ENCODE results near the gene GSTP1. TPM values are rescaled to one million over a fixed set of nuclear protein-coding genes. Genes with fewer than 3 reads are reported as not detected.

Gene GSTP1
- polyA plus RNA-seq, 3 donors = 853 to 1,483 (median 1,250) TPM

DNA sequence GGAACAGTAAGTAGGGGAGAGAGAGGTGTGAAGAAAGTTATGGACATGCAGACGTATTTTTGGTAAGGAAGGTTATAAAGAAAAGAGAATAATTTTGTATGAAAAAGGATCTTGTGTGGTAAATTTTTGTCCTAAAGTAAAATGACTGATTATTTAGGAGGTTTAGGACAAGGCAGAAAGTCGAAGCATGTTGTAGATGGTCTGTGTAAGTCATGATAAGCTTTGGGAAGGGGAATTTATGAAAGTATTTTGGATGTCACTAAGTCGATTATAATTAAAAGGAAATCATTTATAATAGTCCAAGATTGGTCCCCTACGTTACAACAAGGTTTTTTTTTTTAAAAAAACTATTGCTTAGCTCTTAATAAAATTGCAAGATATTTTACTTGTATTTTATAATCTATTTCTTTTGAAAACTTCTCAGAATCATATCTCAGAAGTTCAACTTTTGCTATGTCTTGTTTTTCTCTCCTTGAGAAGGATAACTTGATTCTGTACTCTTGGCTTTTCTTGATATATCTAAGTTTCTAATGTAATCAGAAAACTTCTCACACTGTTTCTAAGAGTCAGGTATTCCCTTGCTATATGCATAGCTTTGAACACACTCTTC lies 49.4 kb upstream of the GSTP1 start:
- Histone ChIP-seq H4K20me1 (ENCODE audit: insufficient read depth, low read length) (no peaks in the 10 kb centered on the region), H3K4me1 (ENCODE audit: control insufficient read depth in 1 of 2, insufficient read depth in 2 of 2, low read length in 2 of 2) (peaks cover 9 to 10% of the 10 kb centered on the region in 2 donors), H3K4me3 (replicated peaks in 1 of 3; ENCODE audit: low read depth in 2 of 3, low read length in 3 of 3) (no peak overlapping the region), H3K36me3 (replicated peaks in 1 of 2; ENCODE audit: control insufficient read depth in 1 of 2, insufficient read depth in 2 of 2, low read length in 2 of 2) (no peaks in the 10 kb centered on the region), H3K9me3 (replicated peaks in 1 of 2; ENCODE audit: control insufficient read depth in 1 of 2, insufficient read depth in 1 of 2, low read length in 2 of 2) (peaks cover 15 to 29% of the 10 kb centered on the region in 2 donors), H3K79me2 (ENCODE audit: insufficient read depth, low read length) (no peaks in the 10 kb centered on the region), H3K9ac (ENCODE audit: insufficient read depth, low read length, poor library complexity, severe bottlenecking) (no peak overlapping the region), H2AFZ (ENCODE audit: insufficient read depth, low read depth, low read length, poor library complexity, severe bottlenecking) (no peak overlapping the region), H3K4me2 (replicated peaks; ENCODE audit: extremely low read depth, low read length, poor library complexity, severe bottlenecking) (no peak overlapping the region), H3K27me3 (ENCODE audit: control insufficient read depth in 2 of 2, insufficient read depth in 2 of 2, low read length in 2 of 2) (peaks cover 0 to 2% of the 10 kb centered on the region in 2 donors), H3K27ac (ENCODE audit: low read depth in 1 of 2, low read length in 2 of 2) (no peak overlapping the region)
- 100% methylated on average over 1 of the region's 4 CpGs for WGBS (ENCODE audit: insufficient coverage)
- Mint-ChIP-seq H3K27me3 (ENCODE audit: low read depth in 3 of 3) (peaks cover 0 to 6% (median 2%) of the 10 kb centered on the region in 3 donors), H3K4me3 (no peak overlapping the region), H3K4me1 (peaks cover 8% of the 10 kb centered on the region), H3K36me3 (no peaks in the 10 kb centered on the region), H3K27ac (no peak overlapping the region), H3K9me3 (peaks cover 15 to 43% (median 32%) of the 10 kb centered on the region in 7 donors)
- no peak for DNase-seq
- intact Hi-C loops (cut with micrococcal nuclease) = no loop called here
- TF ChIP-seq, protein P1, sequence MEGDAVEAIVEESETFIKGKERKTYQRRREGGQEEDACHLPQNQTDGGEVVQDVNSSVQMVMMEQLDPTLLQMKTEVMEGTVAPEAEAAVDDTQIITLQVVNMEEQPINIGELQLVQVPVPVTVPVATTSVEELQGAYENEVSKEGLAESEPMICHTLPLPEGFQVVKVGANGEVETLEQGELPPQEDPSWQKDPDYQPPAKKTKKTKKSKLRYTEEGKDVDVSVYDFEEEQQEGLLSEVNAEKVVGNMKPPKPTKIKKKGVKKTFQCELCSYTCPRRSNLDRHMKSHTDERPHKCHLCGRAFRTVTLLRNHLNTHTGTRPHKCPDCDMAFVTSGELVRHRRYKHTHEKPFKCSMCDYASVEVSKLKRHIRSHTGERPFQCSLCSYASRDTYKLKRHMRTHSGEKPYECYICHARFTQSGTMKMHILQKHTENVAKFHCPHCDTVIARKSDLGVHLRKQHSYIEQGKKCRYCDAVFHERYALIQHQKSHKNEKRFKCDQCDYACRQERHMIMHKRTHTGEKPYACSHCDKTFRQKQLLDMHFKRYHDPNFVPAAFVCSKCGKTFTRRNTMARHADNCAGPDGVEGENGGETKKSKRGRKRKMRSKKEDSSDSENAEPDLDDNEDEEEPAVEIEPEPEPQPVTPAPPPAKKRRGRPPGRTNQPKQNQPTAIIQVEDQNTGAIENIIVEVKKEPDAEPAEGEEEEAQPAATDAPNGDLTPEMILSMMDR (IDR thresholded peaks at IDR 0.05) = no peak

DNA sequence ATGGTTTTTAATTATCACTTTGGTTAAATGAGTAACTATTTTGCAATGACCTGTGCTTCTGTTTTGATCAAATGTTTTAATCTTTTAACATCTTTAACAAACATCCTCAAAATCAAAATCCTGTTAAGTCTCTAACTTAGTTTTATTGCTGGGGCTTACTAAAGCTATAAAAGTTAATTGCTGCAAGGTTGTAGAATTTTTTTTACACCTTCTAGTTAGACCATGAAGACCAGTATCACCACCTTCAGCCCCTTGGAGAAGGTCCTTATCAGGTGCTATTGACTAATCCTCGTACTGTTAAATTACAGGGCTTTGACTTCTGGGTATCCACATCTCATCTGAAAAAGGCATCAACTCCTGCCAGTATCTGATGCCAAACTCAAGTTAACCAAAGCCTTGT lies 48.1 kb upstream of the GSTP1 start:
- no peak for DNase-seq
- H3K4me2 ChIP-seq (replicated peaks; ENCODE audit: extremely low read depth, low read length, poor library complexity, severe bottlenecking) = no peak overlapping the region
- Mint-ChIP-seq H3K27ac (no peak overlapping the region), H3K9me3 (peaks cover 15 to 43% (median 32%) of the 10 kb centered on the region in 7 donors), H3K36me3 (no peaks in the 10 kb centered on the region), H3K4me1 (no peaks in the 10 kb centered on the region), H3K4me3 (no peak overlapping the region), H3K27me3 (ENCODE audit: low read depth in 3 of 3) (peaks cover 0 to 6% (median 3%) of the 10 kb centered on the region in 3 donors)
- no peak overlapping the region for H3K4me3 ChIP-seq (replicated peaks in 1 of 3; ENCODE audit: low read depth in 2 of 3, low read length in 3 of 3)
- peaks cover 0 to 2% of the 10 kb centered on the region in 2 donors for H3K27me3 ChIP-seq (ENCODE audit: control insufficient read depth in 2 of 2, insufficient read depth in 2 of 2, low read length in 2 of 2)
- H4K20me1 ChIP-seq (ENCODE audit: insufficient read depth, low read length) = no peaks in the 10 kb centered on the region
- no peak overlapping the region for H2AFZ ChIP-seq (ENCODE audit: insufficient read depth, low read depth, low read length, poor library complexity, severe bottlenecking)
- H3K79me2 ChIP-seq (ENCODE audit: insufficient read depth, low read length) = no peaks in the 10 kb centered on the region
- H3K27ac ChIP-seq (ENCODE audit: low read depth in 1 of 2, low read length in 2 of 2) = no peak overlapping the region
- WGBS (ENCODE audit: insufficient coverage) = no CpG with 5 or more reads among the region's 1 CpG
- TF ChIP-seq, protein P1 (IDR thresholded peaks at IDR 0.05) = no peak
- H3K9me3 ChIP-seq (replicated peaks in 1 of 2; ENCODE audit: control insufficient read depth in 1 of 2, insufficient read depth in 1 of 2, low read length in 2 of 2) = peaks cover 15 to 29% of the 10 kb centered on the region in 2 donors
- no peaks in the 10 kb centered on the region for H3K36me3 ChIP-seq (replicated peaks in 1 of 2; ENCODE audit: control insufficient read depth in 1 of 2, insufficient read depth in 2 of 2, low read length in 2 of 2)
- H3K9ac ChIP-seq (ENCODE audit: insufficient read depth, low read length, poor library complexity, severe bottlenecking) = no peak overlapping the region
- no peaks in the 10 kb centered on the region for H3K4me1 ChIP-seq (ENCODE audit: control insufficient read depth in 1 of 2, insufficient read depth in 2 of 2, low read length in 2 of 2)
- intact Hi-C loops (cut with micrococcal nuclease) = no loop called here
